ENCODE data around the gene PHACTR3.

PHACTR3 gene

DNA sequence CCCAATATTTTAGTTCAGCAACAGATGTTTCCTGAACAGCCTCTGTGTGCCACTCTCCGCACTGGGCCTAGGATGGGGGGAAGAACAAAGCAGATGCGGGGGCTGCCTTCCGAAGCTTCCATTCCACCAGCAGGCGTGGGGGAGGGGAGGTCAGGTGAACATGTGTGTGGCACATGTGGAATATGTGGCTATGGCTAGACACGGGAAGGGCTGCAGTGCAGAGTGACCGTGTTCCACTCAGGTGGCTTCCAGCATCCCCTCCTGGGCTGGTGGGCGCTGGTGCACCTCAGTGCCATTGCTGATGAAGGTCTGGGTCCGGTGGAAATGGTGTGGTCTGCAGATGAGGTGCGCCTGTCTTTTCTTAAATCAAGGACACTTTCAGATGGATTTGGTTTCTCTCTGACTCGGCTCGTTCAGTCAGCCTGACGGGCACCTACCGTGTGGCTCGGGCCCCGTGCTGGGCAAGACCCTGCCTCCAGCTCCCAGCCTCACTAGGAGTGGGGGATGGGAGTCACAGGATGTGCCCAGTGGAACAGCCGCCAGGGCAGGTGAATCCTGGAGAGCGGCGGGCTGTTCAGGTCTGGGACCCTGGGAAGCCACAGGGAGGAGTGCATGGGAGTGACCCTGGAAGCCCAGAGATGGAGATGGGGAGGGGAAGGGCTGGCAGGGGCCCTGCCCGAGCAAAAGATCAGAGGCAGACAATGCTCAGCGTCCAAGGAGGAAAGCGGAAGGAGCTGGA lies 218.1 kb downstream of the PHACTR3 start:
- no peak for DNase-seq

DNA sequence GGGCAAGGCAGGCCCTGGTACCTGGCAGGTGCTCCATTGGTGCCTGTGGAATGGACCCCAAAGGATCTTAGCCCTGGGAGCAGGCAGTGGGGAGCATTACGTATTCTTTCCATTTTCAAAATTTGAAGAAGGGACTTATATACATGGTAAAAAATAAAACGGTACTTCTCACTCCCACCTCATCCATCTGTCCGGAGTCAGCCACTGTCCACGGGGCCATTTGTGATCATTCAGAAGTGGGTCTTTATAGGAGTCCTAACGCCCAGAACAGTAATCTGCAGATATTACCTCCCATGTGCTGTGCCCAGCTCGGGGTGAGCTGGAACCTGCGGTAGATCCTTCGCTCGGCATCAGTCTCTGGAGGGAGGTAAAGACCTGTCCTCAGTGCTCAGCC lies 218.7 kb downstream of the PHACTR3 start:
- no peak for DNase-seq

DNA sequence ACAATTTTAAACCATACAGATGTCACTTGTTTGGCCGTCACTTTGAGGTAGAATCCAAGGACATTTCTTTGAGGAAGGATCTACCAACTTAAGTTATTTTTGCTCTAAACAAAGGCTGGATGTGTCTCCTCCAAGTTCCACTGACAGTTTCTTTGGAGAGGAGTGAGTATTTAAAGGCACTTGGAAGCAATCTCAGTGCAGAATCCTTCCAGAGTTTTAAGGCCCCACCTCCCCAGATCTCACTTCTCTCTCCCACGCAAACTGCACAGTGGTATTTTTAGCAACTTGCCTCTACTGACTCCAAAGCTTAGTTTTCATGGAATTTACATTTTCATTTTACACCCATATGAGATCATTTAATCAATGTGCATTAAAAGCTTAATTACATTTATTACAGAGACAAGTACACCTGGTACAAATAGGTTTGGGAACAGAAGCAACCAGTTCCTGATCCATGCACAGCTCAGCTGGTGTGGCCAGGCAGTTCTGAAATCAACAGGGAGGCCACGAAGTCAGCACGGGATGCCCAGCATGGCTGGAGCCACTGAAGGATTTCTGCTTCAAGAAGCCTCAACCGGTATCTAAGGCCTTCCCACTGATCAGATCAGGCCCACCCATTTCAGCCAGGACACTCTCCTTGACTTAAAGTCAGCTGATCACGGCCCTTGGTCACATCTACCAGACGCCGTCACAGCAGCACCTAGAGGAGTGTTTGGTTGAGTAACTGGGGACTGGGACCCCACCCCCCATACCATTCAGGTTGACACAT lies 219.3 kb downstream of the PHACTR3 start:
- DNase-seq: no peak

GRCh38 chr20:59824711-59825562 lies 220.6 kb downstream of the PHACTR3 start:
- no peak for DNase-seq

GRCh38 chr20:59825563-59825920 lies 221.2 kb downstream of the PHACTR3 start:
- DNase-seq: no peak

- no peak for DNase-seq
Measured at GRCh38 chr20:59825944-59826759, 221.8 kb downstream of the PHACTR3 start.

- no peak for DNase-seq
Measured at GRCh38 chr20:59827138-59828056, 223.1 kb downstream of the PHACTR3 start.

- no peak for DNase-seq
Measured at GRCh38 chr20:59828125-59829053, 224.0 kb downstream of the PHACTR3 start.

DNA sequence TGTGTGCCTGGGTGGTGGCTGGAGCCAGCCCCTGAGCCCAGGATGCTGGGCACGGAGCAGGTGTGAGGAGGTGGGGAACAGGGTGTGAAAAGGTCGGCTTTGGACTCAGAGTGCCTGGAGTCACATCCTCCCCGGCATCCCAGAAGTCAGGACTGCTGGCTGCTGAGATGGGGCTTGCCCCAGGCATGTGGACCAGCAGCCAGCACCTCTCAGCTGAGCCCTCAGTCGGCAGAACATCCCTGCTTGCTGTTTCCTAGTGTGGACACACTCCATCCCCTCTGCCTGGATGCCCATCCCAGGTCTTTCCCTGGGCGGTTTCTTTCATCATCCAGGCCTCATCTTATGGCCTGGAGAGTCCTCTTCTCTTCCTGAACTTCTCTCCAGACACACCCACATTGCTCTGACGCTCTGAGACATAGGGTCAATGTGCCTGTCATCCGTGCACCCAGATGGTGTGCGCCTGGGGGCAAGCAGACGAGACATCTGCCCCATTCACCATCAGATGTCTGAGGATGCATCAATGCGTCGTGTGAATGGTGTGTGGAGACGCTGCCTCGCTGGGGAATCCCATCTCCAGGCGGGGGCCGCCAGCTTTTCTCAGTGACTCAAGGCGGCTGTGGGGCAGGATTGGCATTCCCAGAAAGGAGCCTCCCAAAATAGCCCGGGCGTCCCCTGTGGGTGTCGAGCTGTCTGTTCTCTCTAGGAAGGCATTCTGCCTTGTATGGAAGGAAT lies 224.9 kb downstream of the PHACTR3 start:
- no peak for DNase-seq

DNA sequence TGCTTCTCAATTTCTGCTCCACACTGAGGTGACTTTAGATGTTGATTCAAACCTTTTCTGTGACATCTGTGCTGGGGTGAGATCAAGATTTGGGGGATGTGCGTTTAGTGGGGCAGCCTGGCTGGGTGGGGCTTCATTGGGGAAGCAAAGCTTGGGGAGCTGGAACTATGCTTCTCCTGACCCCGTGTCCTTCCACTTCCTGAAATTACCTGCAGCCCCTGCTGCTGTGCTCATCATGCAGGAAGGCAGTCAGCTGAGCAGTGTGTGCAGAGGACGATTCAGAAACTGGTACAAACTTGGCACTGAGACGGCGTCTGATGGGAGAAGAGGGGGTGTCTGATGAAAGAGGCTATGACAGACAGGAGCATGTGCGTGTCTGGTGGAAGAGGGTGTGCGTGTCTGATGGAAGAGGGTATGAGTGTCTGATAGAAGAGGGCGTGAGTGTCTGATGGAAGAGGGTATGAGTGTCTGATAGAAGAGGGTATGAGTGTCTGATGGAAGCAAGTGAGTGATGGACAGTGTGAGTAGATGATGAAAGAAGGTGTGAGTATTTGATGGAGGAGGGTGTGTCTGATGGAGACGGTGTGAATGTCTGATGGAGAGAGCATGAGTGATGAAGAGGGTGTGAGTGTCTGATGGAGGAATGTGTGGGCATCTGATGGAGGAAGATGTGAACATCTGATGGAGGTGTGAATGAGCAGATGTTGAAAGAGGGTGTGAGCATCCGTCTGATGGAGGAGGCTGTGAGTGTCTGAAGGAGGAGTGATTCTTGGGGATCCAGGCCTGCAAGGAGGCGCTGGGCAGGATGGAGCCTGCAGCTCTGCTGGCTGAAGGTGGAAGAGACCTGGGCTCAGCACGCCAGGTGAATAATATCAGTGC lies 225.7 kb downstream of the PHACTR3 start:
- no peak for DNase-seq

DNA sequence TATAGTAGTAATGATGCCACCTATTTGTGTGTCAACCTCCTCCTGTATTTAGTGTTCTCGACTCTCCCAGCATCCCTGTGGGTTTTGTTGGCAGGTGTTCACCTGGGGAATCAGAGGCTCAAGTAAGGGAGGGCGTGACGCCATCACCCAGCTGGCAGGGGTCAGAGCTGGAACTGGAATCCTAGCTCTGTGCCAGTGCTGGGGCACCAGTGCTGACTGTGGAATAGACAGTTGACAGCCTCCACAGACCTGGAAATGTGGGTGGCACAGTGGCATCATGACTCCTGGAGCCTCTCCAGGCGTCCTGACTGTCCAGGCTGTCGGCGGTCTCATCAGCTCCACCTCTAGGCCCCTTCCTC lies 226.3 kb downstream of the PHACTR3 start:
- no peak for DNase-seq

GRCh38 chr20:59831024-59831915 lies 226.9 kb downstream of the PHACTR3 start:
- DNase-seq: no peak

GRCh38 chr20:59831916-59832270 lies 227.6 kb downstream of the PHACTR3 start:
- no peak for DNase-seq

GRCh38 chr20:59832406-59833363 lies 228.3 kb downstream of the PHACTR3 start:
- DNase-seq: no peak

DNA sequence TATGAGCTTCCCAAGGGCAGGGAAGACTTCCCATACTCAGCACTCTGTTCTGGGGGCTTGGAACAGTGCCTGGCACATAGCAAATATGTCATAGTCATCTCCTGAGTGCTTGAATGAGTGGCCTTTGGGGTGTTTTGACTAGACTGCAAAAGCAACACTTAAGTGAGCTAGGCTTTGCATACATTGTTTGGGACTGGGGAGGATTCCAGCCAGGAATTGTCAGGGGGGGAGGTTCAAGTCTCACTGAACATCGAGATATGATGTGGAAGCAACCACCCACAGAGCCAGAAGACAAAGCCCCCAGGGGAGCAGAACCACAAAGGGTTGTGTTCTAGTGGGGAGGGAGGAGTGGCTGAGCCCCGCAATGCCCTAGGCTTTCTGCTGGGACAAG lies 230.7 kb downstream of the PHACTR3 start:
- no peak for DNase-seq

All from CD4-positive, alpha-beta T cell treated with Interleukin-4 for 4 hours (primary cell).